Measurements from ENCODE around the gene TTF2.

DNA sequence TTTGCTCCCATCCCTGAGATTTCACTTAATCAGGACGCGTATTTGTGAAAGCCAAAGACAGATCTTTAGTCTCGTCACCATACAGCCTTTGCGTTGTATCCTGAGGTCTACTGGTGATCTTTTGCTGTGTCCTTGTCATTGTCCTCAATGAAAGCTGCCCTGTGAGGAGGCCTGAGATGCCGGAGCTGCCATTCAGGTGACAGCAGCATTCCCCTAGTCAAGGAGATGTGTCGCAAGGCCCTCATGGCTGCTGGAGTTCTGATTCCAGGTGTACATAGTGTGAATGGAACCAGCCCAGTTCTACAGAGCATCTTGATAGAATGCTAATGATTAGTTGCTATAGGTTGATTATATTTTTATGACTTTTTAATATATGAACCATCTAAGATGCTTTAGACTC, 24.1 kb downstream of the TTF2 start:
- TF ChIP-seq, protein P1, sequence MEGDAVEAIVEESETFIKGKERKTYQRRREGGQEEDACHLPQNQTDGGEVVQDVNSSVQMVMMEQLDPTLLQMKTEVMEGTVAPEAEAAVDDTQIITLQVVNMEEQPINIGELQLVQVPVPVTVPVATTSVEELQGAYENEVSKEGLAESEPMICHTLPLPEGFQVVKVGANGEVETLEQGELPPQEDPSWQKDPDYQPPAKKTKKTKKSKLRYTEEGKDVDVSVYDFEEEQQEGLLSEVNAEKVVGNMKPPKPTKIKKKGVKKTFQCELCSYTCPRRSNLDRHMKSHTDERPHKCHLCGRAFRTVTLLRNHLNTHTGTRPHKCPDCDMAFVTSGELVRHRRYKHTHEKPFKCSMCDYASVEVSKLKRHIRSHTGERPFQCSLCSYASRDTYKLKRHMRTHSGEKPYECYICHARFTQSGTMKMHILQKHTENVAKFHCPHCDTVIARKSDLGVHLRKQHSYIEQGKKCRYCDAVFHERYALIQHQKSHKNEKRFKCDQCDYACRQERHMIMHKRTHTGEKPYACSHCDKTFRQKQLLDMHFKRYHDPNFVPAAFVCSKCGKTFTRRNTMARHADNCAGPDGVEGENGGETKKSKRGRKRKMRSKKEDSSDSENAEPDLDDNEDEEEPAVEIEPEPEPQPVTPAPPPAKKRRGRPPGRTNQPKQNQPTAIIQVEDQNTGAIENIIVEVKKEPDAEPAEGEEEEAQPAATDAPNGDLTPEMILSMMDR (conservative IDR thresholded peaks at IDR 0.05; ENCODE audit: low read depth in 2 of 2): no peak
- no peak for TF ChIP-seq CREB1 (CRISPR knock-in tag; IDR thresholded peaks at IDR 0.05; ENCODE audit: low read depth)
- TF ChIP-seq, protein P2, sequence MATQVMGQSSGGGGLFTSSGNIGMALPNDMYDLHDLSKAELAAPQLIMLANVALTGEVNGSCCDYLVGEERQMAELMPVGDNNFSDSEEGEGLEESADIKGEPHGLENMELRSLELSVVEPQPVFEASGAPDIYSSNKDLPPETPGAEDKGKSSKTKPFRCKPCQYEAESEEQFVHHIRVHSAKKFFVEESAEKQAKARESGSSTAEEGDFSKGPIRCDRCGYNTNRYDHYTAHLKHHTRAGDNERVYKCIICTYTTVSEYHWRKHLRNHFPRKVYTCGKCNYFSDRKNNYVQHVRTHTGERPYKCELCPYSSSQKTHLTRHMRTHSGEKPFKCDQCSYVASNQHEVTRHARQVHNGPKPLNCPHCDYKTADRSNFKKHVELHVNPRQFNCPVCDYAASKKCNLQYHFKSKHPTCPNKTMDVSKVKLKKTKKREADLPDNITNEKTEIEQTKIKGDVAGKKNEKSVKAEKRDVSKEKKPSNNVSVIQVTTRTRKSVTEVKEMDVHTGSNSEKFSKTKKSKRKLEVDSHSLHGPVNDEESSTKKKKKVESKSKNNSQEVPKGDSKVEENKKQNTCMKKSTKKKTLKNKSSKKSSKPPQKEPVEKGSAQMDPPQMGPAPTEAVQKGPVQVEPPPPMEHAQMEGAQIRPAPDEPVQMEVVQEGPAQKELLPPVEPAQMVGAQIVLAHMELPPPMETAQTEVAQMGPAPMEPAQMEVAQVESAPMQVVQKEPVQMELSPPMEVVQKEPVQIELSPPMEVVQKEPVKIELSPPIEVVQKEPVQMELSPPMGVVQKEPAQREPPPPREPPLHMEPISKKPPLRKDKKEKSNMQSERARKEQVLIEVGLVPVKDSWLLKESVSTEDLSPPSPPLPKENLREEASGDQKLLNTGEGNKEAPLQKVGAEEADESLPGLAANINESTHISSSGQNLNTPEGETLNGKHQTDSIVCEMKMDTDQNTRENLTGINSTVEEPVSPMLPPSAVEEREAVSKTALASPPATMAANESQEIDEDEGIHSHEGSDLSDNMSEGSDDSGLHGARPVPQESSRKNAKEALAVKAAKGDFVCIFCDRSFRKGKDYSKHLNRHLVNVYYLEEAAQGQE (IDR thresholded peaks at IDR 0.05; ENCODE audit: unreplicated experiment): no peak
- TF ChIP-seq POLR2AphosphoS5 (IDR thresholded peaks at IDR 0.05; ENCODE audit: low read depth): no peak
- no peak for TF ChIP-seq JUNB (IDR thresholded peaks at IDR 0.05; ENCODE audit: unreplicated experiment)
- TF ChIP-seq EZH2 (IDR thresholded peaks at IDR 0.05; ENCODE audit: low read depth, unreplicated experiment): no peak
- no peak for TF ChIP-seq EZH2phosphoT487 (IDR thresholded peaks at IDR 0.05; ENCODE audit: unreplicated experiment)
- TF ChIP-seq ZNF114 (CRISPR knock-in tag; IDR thresholded peaks at IDR 0.05): no peak
- no peak for TF ChIP-seq NANOG (IDR thresholded peaks at IDR 0.05; ENCODE audit: borderline replicate concordance)
- TF ChIP-seq, protein P3, sequence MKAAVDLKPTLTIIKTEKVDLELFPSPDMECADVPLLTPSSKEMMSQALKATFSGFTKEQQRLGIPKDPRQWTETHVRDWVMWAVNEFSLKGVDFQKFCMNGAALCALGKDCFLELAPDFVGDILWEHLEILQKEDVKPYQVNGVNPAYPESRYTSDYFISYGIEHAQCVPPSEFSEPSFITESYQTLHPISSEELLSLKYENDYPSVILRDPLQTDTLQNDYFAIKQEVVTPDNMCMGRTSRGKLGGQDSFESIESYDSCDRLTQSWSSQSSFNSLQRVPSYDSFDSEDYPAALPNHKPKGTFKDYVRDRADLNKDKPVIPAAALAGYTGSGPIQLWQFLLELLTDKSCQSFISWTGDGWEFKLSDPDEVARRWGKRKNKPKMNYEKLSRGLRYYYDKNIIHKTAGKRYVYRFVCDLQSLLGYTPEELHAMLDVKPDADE (IDR thresholded peaks at IDR 0.05): no peak
- TF ChIP-seq ZNF331 (CRISPR knock-in tag; IDR thresholded peaks at IDR 0.05; ENCODE audit: low read depth): no peak
- no peak for TF ChIP-seq STAT1 (IDR thresholded peaks at IDR 0.05; ENCODE audit: unreplicated experiment)
- TF ChIP-seq, protein P4, sequence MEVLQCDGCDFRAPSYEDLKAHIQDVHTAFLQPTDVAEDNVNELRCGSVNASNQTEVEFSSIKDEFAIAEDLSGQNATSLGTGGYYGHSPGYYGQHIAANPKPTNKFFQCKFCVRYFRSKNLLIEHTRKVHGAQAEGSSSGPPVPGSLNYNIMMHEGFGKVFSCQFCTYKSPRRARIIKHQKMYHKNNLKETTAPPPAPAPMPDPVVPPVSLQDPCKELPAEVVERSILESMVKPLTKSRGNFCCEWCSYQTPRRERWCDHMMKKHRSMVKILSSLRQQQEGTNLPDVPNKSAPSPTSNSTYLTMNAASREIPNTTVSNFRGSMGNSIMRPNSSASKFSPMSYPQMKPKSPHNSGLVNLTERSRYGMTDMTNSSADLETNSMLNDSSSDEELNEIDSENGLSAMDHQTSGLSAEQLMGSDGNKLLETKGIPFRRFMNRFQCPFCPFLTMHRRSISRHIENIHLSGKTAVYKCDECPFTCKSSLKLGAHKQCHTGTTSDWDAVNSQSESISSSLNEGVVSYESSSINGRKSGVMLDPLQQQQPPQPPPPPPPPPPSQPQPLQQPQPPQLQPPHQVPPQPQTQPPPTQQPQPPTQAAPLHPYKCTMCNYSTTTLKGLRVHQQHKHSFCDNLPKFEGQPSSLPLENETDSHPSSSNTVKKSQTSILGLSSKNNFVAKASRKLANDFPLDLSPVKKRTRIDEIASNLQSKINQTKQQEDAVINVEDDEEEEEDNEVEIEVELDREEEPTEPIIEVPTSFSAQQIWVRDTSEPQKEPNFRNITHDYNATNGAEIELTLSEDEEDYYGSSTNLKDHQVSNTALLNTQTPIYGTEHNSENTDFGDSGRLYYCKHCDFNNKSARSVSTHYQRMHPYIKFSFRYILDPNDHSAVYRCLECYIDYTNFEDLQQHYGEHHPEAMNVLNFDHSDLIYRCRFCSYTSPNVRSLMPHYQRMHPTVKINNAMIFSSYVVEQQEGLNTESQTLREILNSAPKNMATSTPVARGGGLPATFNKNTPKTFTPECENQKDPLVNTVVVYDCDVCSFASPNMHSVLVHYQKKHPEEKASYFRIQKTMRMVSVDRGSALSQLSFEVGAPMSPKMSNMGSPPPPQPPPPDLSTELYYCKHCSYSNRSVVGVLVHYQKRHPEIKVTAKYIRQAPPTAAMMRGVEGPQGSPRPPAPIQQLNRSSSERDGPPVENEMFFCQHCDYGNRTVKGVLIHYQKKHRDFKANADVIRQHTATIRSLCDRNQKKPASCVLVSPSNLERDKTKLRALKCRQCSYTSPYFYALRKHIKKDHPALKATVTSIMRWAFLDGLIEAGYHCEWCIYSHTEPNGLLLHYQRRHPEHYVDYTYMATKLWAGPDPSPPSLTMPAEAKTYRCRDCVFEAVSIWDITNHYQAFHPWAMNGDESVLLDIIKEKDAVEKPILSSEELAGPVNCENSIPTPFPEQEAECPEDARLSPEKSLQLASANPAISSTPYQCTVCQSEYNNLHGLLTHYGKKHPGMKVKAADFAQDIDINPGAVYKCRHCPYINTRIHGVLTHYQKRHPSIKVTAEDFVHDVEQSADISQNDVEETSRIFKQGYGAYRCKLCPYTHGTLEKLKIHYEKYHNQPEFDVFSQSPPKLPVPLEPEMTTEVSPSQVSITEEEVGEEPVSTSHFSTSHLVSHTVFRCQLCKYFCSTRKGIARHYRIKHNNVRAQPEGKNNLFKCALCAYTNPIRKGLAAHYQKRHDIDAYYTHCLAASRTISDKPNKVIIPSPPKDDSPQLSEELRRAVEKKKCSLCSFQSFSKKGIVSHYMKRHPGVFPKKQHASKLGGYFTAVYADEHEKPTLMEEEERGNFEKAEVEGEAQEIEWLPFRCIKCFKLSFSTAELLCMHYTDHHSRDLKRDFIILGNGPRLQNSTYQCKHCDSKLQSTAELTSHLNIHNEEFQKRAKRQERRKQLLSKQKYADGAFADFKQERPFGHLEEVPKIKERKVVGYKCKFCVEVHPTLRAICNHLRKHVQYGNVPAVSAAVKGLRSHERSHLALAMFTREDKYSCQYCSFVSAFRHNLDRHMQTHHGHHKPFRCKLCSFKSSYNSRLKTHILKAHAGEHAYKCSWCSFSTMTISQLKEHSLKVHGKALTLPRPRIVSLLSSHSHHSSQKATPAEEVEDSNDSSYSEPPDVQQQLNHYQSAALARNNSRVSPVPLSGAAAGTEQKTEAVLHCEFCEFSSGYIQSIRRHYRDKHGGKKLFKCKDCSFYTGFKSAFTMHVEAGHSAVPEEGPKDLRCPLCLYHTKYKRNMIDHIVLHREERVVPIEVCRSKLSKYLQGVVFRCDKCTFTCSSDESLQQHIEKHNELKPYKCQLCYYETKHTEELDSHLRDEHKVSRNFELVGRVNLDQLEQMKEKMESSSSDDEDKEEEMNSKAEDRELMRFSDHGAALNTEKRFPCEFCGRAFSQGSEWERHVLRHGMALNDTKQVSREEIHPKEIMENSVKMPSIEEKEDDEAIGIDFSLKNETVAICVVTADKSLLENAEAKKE (CRISPR knock-in tag; IDR thresholded peaks at IDR 0.05): no peak
